Esophagus (tissue), 2 donors: ENCODE results near the gene TAF1D. TPM values are rescaled to one million over a fixed set of nuclear protein-coding genes. Genes with fewer than 3 reads are reported as not detected.
"Not testable (repeated sequence)": the region's sequence is repeated elsewhere in the genome, so short reads cannot be mapped to it uniquely, and the experiment has no call there.

Experiments
- H3K27ac ChIP-seq, 2 donors: one replicate each; pipeline ENCODE4 v1.5.1; 2013; ENCODE audit warnings: low read depth in 2 of 2, mild to moderate bottlenecking in 2 of 2, inconsistent platforms in 1 of 2, low read length in 1 of 2, moderate library complexity in 1 of 2
- H3K27me3 ChIP-seq, 2 donors: one replicate each; pipeline ENCODE4 v1.6.1; 2013; ENCODE audit warnings: low read length in 2 of 2, control low read depth in 1 of 2, mild to moderate bottlenecking in 1 of 2; ENCODE audit not compliant: insufficient read depth in 2 of 2, control insufficient read depth in 1 of 2
- H3K36me3 ChIP-seq, 2 donors: one replicate each; pipeline ENCODE4 v1.6.1; 2013; ENCODE audit warnings: low read length in 1 of 2; ENCODE audit not compliant: control insufficient read depth in 2 of 2, insufficient read depth in 2 of 2
- H3K4me1 ChIP-seq, 2 donors: one replicate each; pipeline ENCODE4 v1.6.1; 2013; ENCODE audit warnings: low read length in 1 of 2; ENCODE audit not compliant: control insufficient read depth in 2 of 2, insufficient read depth in 2 of 2
- H3K4me3 ChIP-seq, 2 donors: one replicate each; pipeline ENCODE4 v1.5.1; 2013; ENCODE audit warnings: low read length in 2 of 2, mild to moderate bottlenecking in 2 of 2, low read depth in 1 of 2, moderate library complexity in 1 of 2
- H3K9me3 ChIP-seq, 2 donors: one replicate each; pipeline ENCODE4 v1.6.1; 2013; ENCODE audit warnings: mild to moderate bottlenecking in 2 of 2, low read depth in 1 of 2, low read length in 1 of 2, moderate library complexity in 1 of 2; ENCODE audit not compliant: control insufficient read depth in 2 of 2, insufficient read depth in 1 of 2
- WGBS, 2 donors: extraction: QIAGEN DNeasy Blood & Tissue Kit; methylation state at CpG; one replicate each; pipeline ENCODE4 v1.1.7; 2013; 5-methylcytosine and 5-hydroxymethylcytosine counted together
- polyA plus RNA-seq, 2 donors: library from polyadenylated mRNA; stranded (reverse); fragments of 200-250 nt; gene quantifications; one replicate each; pipeline ENCODE4 v1.2.3, GENCODE V29; 2013
- donor health status: healthy with polysubstance abuse.
- donor health status: Bipolar disorder and iron deficiency.

TAF1D gene
- 100 to 1,000 TPM in 1 of 2 donors, 10 to 100 TPM in 1; 70.2 to 156 TPM for polyA plus RNA-seq

DNA sequence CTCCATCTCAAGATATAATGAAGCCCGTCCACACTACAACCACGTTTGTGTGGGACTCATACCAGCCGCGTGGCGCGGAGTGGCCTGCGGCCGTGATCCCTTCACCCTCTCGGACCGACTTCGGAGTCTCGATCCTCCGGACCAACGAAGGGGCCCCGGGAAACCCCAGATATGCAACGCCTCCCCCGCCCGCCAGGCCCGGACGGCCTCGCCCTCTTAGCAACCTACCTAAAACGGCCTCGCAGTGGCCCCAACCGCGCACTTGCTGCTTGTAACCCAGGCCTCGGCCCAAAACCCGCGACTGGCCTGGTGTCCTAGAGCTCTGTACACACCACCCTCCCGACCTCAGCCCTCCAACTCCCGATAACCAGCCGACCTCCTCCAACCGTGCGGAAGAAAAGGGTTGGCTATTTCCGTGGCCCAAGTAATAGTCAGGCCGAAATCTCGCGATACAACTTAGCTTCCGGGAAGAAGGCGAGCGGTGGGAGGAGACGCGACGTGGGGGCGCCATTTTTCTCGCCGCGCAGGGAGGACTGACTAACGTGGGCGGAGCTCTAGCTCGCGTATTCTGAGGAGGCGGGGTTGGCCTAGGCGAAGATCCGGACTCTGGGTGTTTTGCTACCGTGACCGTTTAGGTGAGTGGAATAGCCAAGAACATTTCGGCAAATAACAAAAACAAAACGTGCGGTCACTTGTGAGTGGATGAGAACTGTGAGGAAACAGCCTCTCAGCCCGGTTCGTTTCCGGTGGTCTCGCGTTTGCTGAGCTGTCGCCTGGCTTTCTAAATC, at the start of gene TAF1D, which contains the start of gene C11orf54:
Gene TAF1D, minus strand, starts transcription at position 402 of the 788 bp plus-strand sequence. CDS start 2,191 bp downstream, outside the sequence.
Gene C11orf54, plus strand, starts transcription at position 579 of the 788 bp plus-strand sequence. CDS start 5,722 bp downstream, outside the sequence.
- Histone ChIP-seq H3K9me3 (no peaks in the 10 kb centered on the region), H3K27me3 (no peaks in the 10 kb centered on the region), H3K36me3 (peaks cover 3 to 6% of the 10 kb centered on the region in 2 donors), H3K27ac (peak within 1 kb of the TSS; percentile 91 to 99), H3K4me3 (peak within 1 kb of the TSS; percentile 81 to 97), H3K4me1 (peaks cover 0 to 2% of the 10 kb centered on the region in 2 donors)
- 0% methylated on average over 65 of the region's 65 CpGs for WGBS, 2 donors

- Histone ChIP-seq H3K27me3 (no peaks in the 10 kb centered on the region), H3K9me3 (no peaks in the 10 kb centered on the region), H3K27ac (peak overlapping the region; percentile 92 to 98), H3K4me1 (peaks cover 0 to 3% of the 10 kb centered on the region in 2 donors), H3K4me3 (peak overlapping the region; percentile 94 to 98), H3K36me3 (peaks cover 3 to 6% of the 10 kb centered on the region in 2 donors)
- WGBS, 2 donors: 0% methylated on average over 13 of the region's 13 CpGs
Observed at GRCh38 chr11:93784935-93785360, 43.7 kb upstream of the TAF1D start.

GRCh38 chr11:93784145-93784934, 43.0 kb upstream of the TAF1D start, which contains the start of gene MED17:
MED17 (plus strand) TSS chr11:93784282; CDS start chr11:93784514, 232 bp downstream.
- 0% methylated on average over 71 to 72 of the region's 72 CpGs for WGBS, 2 donors
- H3K36me3 ChIP-seq: peaks cover 0 to 2% of the 10 kb centered on the region in 2 donors
- peak within 1 kb of the TSS; percentile 94 to 98 for H3K4me3 ChIP-seq
- H3K9me3 ChIP-seq: no peaks in the 10 kb centered on the region
- H3K4me1 ChIP-seq: peaks cover 0 to 3% of the 10 kb centered on the region in 2 donors
- H3K27ac ChIP-seq: peak within 1 kb of the TSS; percentile 92 to 98
- H3K27me3 ChIP-seq: no peaks in the 10 kb centered on the region

DNA sequence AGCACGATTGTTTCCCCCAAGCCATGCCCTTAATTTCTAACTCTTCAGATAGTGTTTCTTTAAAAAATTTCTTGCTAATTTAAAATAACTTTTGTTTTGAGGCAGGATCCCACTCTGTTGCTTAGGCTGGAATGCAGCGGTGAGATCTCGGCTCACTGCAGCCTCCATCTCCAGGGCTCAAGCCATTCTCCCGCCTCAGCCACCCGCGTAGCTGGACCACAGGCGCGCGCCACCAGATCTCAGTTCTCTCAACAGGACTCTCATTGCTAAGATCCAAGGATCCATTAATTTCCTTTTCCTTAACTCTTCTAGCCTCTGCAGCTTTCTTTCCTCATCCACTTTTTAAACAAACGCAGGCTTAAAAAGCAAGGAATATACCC, 42.5 kb upstream of the TAF1D start:
- peak overlapping the region; percentile 92 to 98 for H3K27ac ChIP-seq
- no peaks in the 10 kb centered on the region for H3K27me3 ChIP-seq
- no peaks in the 10 kb centered on the region for H3K9me3 ChIP-seq
- WGBS, 2 donors: 1% methylated on average over 10 of the region's 10 CpGs
- peaks cover 0 to 2% of the 10 kb centered on the region in 2 donors for H3K36me3 ChIP-seq
- H3K4me1 ChIP-seq: peaks cover 0 to 3% of the 10 kb centered on the region in 2 donors
- H3K4me3 ChIP-seq: peak overlapping the region; percentile 94 to 98

GRCh38 chr11:93783362-93783761, 42.1 kb upstream of the TAF1D start:
- Histone ChIP-seq H3K9me3 (no peaks in the 10 kb centered on the region), H3K27me3 (no peaks in the 10 kb centered on the region), H3K4me3 (peak overlapping the region in 1 of 2 donors; percentile 94), H3K36me3 (no peaks in the 10 kb centered on the region), H3K27ac (no peak overlapping the region), H3K4me1 (peaks cover 0 to 3% of the 10 kb centered on the region in 2 donors)
- 54% methylated on average over 7 of the region's 7 CpGs for WGBS, 2 donors

GRCh38 chr11:93775289-93775688, 34.0 kb upstream of the TAF1D start:
- Histone ChIP-seq H3K4me1 (no peaks in the 10 kb centered on the region), H3K36me3 (no peaks in the 10 kb centered on the region), H3K27me3 (no peaks in the 10 kb centered on the region), H3K27ac (no peak overlapping the region), H3K4me3 (no peak overlapping the region), H3K9me3 (no peaks in the 10 kb centered on the region)
- WGBS, 2 donors: 44 to 47% methylated on average over 2 of the region's 2 CpGs

GRCh38 chr11:93774560-93774959, 33.3 kb upstream of the TAF1D start:
- H3K4me3 ChIP-seq, H3K4me1 ChIP-seq, H3K9me3 ChIP-seq, H3K36me3 ChIP-seq, H3K27ac ChIP-seq, H3K27me3 ChIP-seq: not testable (repeated sequence)
- WGBS, 2 donors: 91% methylated on average over 3 of the region's 3 CpGs

- no peaks in the 10 kb centered on the region for H3K27me3 ChIP-seq
- 87 to 89% methylated on average over 10 of the region's 10 CpGs for WGBS, 2 donors
- H3K36me3 ChIP-seq: no peaks in the 10 kb centered on the region
- H3K4me3 ChIP-seq: no peak overlapping the region
- H3K9me3 ChIP-seq: no peaks in the 10 kb centered on the region
- H3K4me1 ChIP-seq: no peaks in the 10 kb centered on the region
- no peak overlapping the region for H3K27ac ChIP-seq
Observed at GRCh38 chr11:93773601-93774200, 32.4 kb upstream of the TAF1D start.

GRCh38 chr11:93773045-93773477, 31.8 kb upstream of the TAF1D start:
- Histone ChIP-seq H3K36me3 (no peaks in the 10 kb centered on the region), H3K4me1 (no peaks in the 10 kb centered on the region), H3K27me3 (no peaks in the 10 kb centered on the region), H3K27ac (no peak overlapping the region), H3K4me3 (no peak overlapping the region), H3K9me3 (no peaks in the 10 kb centered on the region)
- 89 to 90% methylated on average over 3 of the region's 3 CpGs for WGBS, 2 donors
